ENCODE measurements around the gene PLVAP. TPM values are rescaled to one million over a fixed set of nuclear protein-coding genes. Genes with fewer than 3 reads are reported as not detected.

Gene PLVAP
- total RNA-seq, 1 donor from 2014 or later: not detected

DNA sequence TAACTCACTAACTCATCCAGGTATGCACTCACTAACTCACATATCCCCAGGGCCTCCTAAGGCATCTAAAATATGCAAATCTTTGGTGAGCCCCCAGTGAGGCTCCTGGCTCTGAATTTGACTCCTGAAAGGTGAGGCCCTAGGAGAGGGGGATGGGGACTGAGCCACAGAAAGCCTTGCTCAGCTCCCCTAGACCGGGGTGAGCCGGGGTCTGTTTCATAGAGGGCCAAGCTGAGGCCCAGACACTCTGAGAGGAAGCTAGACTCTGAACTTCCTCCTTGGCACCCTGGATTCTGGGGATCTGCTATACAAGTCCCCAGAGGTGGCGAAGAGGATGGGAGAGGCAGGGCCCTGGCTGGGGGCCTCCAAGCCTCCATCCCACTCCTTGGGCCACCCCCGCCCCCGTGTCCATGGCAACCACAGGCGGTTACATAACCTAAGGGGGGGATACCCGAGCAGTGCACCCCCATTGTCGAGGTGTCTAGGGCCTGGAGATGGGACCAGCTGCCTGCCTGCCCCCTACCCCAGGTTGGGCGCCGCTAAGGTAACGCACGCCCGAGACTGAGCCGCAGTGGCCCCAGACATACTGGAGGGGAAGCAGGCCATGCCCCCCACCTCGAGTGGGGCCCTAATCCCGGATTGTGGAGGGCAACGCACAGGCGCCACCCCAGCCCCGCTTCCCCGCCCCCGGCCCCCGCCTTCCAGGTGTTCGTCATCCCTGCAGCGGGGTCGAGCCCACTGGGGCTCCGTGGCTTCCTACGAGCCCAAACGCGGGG, 74.6 kb downstream of the PLVAP start:
- peak overlapping the region; percentile 68 for H3K4me3 Mint-ChIP-seq (ENCODE audit: low read depth)
- intact Hi-C loops (cut with micrococcal nuclease): no loop called here
- DNase-seq (ENCODE audit: low spot score): no peak
- no peaks in the 10 kb centered on the region for H3K27me3 Mint-ChIP-seq (ENCODE audit: low read depth)
- no peaks in the 10 kb centered on the region for H3K9me3 Mint-ChIP-seq
- no peak overlapping the region for H3K27ac Mint-ChIP-seq
- peaks cover 23% of the 10 kb centered on the region for H3K4me1 Mint-ChIP-seq (ENCODE audit: low read depth)
- peaks cover 13% of the 10 kb centered on the region for H3K36me3 Mint-ChIP-seq (ENCODE audit: low read depth)

Other genes starting within 250 kb of the PLVAP start
- gene USE1, start 162.0 kb downstream of the PLVAP start, total RNA-seq: 26.4 and 27.2 TPM in 2 replicates
- 20.7 and 22.0 TPM in 2 replicates for gene OCEL1, start 151.1 kb downstream of the PLVAP start, total RNA-seq
- gene NR2F6, start 131.4 kb downstream of the PLVAP start, total RNA-seq: 13.2 and 13.4 TPM in 2 replicates
- gene USHBP1, start 112.6 kb downstream of the PLVAP start, total RNA-seq: 0.07 TPM in 1 of 2 replicates, not detected in the other
- 122 and 123 TPM in 2 replicates for gene BABAM1, start 109.9 kb downstream of the PLVAP start, total RNA-seq
- 19.8 and 20.4 TPM in 2 replicates for gene ANKLE1, start 95.4 kb downstream of the PLVAP start, total RNA-seq
- 9.9 and 10.9 TPM in 2 replicates for gene ABHD8, start 73.9 kb downstream of the PLVAP start, total RNA-seq
- 92.0 and 95.7 TPM in 2 replicates for gene MRPL34, start 71.5 kb downstream of the PLVAP start, total RNA-seq
- 37.1 and 39.2 TPM in 2 replicates for gene DDA1, start 67.8 kb downstream of the PLVAP start, total RNA-seq
- 9.2 and 9.4 TPM in 2 replicates for gene ANO8, start 42.5 kb downstream of the PLVAP start, total RNA-seq
- gene GTPBP3, start 39.8 kb downstream of the PLVAP start, total RNA-seq: 62.5 and 66.5 TPM in 2 replicates
- 1.5 and 2.4 TPM in 2 replicates for gene CCDC194, start 16.9 kb upstream of the PLVAP start, total RNA-seq
- 129 and 133 TPM in 2 replicates for gene BST2, start 28.3 kb upstream of the PLVAP start, total RNA-seq
- gene MVB12A, start 42.7 kb upstream of the PLVAP start, total RNA-seq: 41.1 and 43.2 TPM in 2 replicates
- gene TMEM221, start 71.3 kb upstream of the PLVAP start, total RNA-seq: not detected in 2 replicates
- not detected in 2 replicates for gene NXNL1, start 83.6 kb upstream of the PLVAP start, total RNA-seq
- 3.1 and 3.5 TPM in 2 replicates for gene SLC27A1, start 93.2 kb upstream of the PLVAP start, total RNA-seq
- gene PGLS, start 134.3 kb upstream of the PLVAP start, total RNA-seq: 81.4 and 85.7 TPM in 2 replicates
- 77.0 and 84.3 TPM in 2 replicates for gene COLGALT1, start 178.3 kb upstream of the PLVAP start, total RNA-seq

Data from activated T-helper 2 cell treated with anti-CD3 and anti-CD28 coated beads, Interferon-gamma antibody, Interleukin-2, Interleukin-4, amounts not matched to agents 10 μg/mL and 5 μg/mL and 100 μg/mL, durations not matched to agents 14 hours and 24 hours and 36 hours (primary cell).